ENCODE measurements around the gene HOXA6.

The HOXA6 gene

GRCh38 chr7:27161214-27161720 is 13.7 kb upstream of the HOXA6 start:
- DNase-seq, result peak; percentile 47

GRCh38 chr7:27160546-27161213 is 13.1 kb upstream of the HOXA6 start:
- peak; percentile 80 for DNase-seq

GRCh38 chr7:27160145-27160545 is 12.6 kb upstream of the HOXA6 start:
- peak; percentile 15 for DNase-seq

- peak; percentile 11 for DNase-seq
These were observed 11.9 kb upstream of the HOXA6 start for GRCh38 chr7:27159266-27160144.

- peak; percentile 14 for DNase-seq
These were observed 11.1 kb upstream of the HOXA6 start for GRCh38 chr7:27158436-27159265.

GRCh38 chr7:27157702-27158431 is 10.3 kb upstream of the HOXA6 start:
- peak; percentile 5 for DNase-seq

- DNase-seq, result peak; percentile 15
These were observed 9.5 kb upstream of the HOXA6 start for GRCh38 chr7:27156916-27157701.

GRCh38 chr7:27156508-27156898 is 8.9 kb upstream of the HOXA6 start, which contains the start of gene HOXA7:
TSS of gene HOXA7 (minus strand) at chr7:27156675. CDS start at chr7:27156545, 130 bp downstream.
- no peak for DNase-seq

GRCh38 chr7:27155816-27156507 is 8.4 kb upstream of the HOXA6 start:
- DNase-seq, result no peak

GRCh38 chr7:27154901-27155815 is 7.6 kb upstream of the HOXA6 start:
- DNase-seq, result no peak

GRCh38 chr7:27154369-27154768 is 6.8 kb upstream of the HOXA6 start:
- DNase-seq, result no peak

GRCh38 chr7:27153526-27153925 is 6.0 kb upstream of the HOXA6 start:
- no peak for DNase-seq

- DNase-seq, result peak; percentile 7
These were observed 5.4 kb upstream of the HOXA6 start for GRCh38 chr7:27152816-27153442.

GRCh38 chr7:27151931-27152815 is 4.6 kb upstream of the HOXA6 start, which contains the start of gene HOXA3:
TSS of gene HOXA3 (minus strand) at chr7:27152583. CDS start at chr7:27110640, 41,943 bp downstream.
- DNase-seq, result no peak

- DNase-seq, result no peak
These were observed 3.9 kb upstream of the HOXA6 start for GRCh38 chr7:27151341-27151930.

GRCh38 chr7:27150568-27151340 is 3.2 kb upstream of the HOXA6 start:
- peak; percentile 66 for DNase-seq

All from CD4-positive, alpha-beta T cell treated with Interleukin-15 for 1 hour (primary cell).